ENCODE results near the gene ARHGEF38.
"Not testable (repeated sequence)": the region's sequence is repeated elsewhere in the genome, so short reads cannot be mapped to it uniquely, and the experiment has no call there.

The ARHGEF38 gene

DNA sequence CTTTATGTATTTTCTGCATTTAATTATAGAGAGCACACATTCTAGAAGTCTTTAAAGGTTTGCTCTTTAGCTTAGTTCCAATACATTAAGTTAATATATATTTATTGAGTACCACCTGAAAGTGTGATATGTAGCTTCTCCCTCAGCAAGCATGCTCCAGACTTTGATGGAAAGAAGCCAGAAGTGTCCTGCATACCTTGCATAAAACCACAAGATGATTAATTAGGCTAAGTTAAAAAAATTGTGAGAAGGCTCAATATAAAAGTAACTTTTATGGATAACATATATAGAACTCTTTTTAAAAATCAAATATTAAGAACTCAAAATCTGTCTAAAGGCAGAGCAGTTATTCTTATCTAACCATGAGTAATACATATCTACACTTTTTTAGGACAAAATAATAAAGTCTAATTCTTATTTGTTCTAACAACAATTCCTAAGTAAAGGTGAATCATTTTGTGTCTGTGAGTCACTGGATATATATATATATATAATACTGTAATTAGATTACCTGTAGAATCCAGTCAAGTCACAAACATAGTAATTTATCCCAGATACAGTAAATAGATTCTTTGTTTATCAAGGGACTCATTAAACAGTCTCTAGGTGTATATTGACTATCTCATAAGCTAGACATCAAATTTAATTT, 104.8 kb downstream of the ARHGEF38 start:
- DNase-seq, result no peak

DNA sequence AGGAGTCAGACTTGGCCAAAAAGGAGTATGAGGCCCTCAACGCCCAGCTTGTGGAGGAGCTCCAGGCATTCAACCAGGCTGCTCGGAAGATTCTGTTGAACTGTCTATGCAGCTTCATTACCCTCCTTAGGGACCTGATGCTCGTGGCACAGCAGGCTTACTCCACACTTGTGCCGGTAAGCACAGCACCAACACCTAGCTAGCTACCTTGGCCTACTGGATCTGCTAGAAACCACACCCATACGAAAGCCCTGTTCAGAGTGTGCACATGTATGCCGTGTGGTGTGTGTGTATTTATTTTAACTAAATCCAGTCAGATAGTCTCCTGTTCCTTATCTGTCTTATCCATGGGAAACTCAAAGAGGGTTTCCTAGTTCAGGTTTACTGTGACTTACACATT, 106.8 kb downstream of the ARHGEF38 start:
- no peak for DNase-seq

DNA sequence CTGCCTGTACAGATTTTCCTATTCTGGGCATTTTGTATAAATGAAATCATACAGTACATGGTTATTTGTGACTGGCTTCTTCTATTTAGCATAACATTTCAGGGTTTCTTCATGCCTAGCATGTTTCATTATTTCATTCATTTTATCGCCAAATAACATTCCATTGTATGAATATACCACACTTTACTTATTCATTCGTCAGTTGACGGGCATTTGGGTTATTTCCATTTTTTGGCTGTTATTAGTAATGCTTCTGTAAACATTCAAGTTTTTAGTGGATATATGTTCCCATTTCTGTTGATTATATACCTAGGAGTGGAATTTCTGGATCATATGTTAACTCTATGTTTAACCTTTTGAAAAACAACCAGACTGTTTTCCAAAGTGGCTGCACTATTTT, 108.6 kb downstream of the ARHGEF38 start:
- no peak for DNase-seq

DNA sequence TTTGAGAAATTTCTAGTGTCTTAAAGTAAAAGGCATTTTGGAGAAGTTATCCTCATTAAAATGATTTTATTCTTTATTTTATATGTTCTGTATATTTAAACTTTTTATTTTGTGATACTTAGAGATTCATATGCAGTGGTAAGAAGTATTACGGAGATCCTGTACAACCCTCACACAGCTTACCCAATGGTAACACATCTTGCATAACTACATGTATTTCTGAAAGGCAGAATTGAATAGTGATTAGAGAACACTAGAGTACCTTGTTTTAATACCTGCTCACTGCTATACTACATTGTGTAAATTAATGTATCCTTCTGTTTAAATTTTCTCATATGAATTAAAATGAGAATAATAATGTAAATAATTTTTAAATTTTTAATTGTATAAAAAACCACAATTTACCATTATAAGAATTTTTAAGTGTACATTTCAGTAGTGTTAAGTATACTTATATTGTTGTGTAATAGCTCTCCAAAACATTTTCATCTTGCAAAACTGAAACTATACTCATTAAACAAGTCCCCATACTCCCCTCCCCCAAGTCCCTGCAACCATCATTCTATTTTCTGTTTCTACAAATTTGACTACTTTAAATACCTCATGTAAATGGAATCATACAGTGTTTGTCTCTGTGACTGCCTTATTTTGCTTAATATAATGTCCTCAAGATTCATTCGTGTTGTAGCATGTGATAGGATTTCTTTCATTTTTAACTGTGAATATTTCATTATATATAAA, 110.7 kb downstream of the ARHGEF38 start:
- no peak for DNase-seq

DNA sequence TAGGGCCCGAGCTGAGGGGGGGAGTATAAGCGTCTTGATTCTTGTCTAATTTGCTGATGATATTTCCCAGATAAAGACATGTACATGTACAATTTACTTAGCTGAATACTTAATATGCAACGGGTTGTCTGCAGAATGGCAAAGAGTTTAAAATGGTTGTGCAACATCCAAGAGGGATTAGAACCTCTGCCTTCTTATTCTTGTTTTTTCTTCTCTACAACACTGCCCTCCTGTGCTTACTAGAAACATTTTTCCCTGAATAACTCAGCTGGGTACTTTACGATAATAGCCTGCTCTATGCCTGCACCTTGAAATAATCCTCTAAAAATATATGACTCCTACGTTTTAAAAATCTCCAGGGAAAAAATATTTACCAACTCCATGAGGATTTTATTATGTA, 114.3 kb downstream of the ARHGEF38 start:
- DNase-seq, result no peak

GRCh38 chr4:105670684-105671083, 118.3 kb downstream of the ARHGEF38 start:
- no peak for DNase-seq

DNA sequence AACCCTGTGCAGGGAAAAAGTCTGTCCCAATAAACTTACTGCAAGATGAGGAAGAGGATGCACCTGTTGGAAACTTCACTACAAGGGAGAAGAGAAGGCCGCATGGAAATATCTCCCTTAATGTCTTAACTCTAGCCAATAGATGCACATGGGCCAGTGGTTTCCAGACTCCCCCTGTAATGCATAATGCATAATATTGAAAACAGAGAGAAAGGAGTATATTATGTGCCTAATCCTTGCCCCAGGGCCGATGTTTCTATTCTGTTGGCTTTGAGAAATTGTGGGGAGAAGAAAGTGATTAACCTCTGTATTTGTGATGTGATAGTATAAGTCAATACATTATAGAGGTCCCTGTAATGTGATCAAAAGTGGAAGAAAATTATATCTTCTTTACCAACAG, 118.9 kb downstream of the ARHGEF38 start:
- DNase-seq, result no peak

- DNase-seq, result no peak
Measured at GRCh38 chr4:105674011-105674410, 121.6 kb downstream of the ARHGEF38 start.

- no peak for DNase-seq
Measured at GRCh38 chr4:105677709-105678108, 125.3 kb downstream of the ARHGEF38 start.

GRCh38 chr4:105679186-105679585, 126.8 kb downstream of the ARHGEF38 start:
- DNase-seq, result no peak

GRCh38 chr4:105683038-105683437, 130.6 kb downstream of the ARHGEF38 start:
- DNase-seq, result no peak

DNA sequence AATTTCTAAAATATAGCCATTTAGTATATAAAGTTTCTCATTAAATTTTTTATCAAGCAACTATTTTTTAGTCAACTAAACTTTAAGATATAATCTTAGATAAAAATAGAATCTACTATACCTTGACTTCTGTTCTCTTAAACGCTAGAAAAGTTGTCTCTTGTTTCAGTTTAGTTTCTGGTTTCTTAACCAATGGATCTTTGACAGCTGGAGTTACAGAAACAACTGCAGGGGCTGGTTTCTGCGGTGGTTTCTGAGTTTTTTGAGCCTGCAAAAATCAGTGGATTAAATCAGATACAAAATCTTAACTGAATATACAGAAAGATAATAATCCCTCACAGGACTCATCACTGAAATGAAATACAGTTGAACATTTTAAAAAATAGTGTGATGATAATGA, 134.2 kb downstream of the ARHGEF38 start:
- no peak for DNase-seq

- DNase-seq, result not testable (repeated sequence)
Measured at GRCh38 chr4:105694812-105695211, 142.4 kb downstream of the ARHGEF38 start.

- not testable (repeated sequence) for DNase-seq
Measured at GRCh38 chr4:105695832-105696231, 143.4 kb downstream of the ARHGEF38 start.

GRCh38 chr4:105698607-105699006, 146.2 kb downstream of the ARHGEF38 start:
- DNase-seq, result no peak

DNA sequence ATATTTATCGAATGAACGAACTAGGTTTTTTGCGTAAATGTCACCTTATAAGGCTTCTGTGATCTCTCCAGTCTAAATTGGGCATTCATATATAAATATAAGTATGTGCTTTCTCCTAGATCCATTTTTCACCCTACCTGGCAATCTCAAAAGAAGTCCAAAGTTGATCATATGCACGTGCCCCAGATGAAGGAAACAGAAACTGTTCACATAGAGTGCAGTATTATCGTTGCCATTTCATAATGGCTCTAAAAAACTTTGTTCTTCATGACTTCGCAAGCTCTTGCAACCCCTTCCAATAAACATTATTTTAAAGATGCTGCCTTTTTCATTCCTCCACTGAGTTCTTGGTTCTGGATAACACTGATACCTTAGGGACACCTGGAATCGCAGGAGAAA, 155.4 kb downstream of the ARHGEF38 start:
- DNase-seq, result no peak

- peak; percentile 93 for DNase-seq
Measured at GRCh38 chr4:105708181-105709080, 156.0 kb downstream of the ARHGEF38 start, which contains the start of the genes GSTCD and INTS12. GSTCD (plus strand) TSS chr4:105708784; CDS start chr4:105717614, 8,830 bp downstream. INTS12 (minus strand) TSS chr4:105708689; CDS start chr4:105700005, 8,684 bp downstream.

GRCh38 chr4:105709081-105709450, 156.6 kb downstream of the ARHGEF38 start:
- DNase-seq, result no peak

DNA sequence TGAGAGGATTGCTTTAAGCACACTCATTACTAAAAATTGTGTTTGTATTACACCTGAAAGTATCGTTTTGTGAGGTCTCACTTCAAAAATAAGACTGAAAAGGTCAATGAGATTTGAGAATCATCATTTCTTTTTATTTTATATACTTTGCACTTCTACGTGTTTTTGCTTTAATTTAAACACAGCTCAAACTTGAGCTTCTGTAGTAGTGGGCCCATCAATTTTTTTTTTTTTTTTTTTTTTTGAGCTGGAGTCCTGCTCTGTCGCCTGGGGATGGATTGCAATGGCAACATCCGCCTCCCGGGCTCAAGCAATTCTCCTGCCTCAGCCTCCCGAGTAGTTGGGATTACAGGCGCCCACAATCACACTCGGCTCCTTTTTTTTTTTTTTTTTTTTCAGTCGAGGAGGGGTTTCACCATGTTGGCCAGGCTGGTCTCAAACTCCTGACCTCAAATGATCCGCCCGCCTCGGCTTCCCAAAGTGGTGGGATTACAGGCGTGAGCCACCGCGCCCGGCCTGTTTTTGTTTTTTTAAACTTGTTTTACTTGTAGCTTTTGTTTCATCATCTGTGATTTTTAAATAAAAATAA, 157.7 kb downstream of the ARHGEF38 start:
- DNase-seq, result no peak

DNA sequence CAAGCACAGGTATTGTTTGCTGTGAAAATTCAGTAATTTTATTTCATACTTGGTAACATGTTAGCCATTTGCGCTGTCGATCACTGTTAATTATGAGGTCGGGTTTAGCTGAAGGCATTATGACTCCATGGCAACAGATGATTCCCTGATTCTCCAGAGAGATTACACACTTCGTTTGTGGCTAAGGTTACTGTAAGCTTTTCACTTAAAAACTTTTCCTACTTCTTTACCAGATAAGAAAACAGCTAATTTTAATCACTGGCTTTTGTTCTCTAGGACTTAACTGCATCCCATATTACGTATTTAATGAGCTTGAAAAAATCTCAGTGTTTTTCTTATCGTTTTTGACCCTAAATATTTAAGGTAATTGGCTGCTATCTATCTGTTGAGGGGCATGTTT, 158.3 kb downstream of the ARHGEF38 start:
- DNase-seq, result no peak

DNA sequence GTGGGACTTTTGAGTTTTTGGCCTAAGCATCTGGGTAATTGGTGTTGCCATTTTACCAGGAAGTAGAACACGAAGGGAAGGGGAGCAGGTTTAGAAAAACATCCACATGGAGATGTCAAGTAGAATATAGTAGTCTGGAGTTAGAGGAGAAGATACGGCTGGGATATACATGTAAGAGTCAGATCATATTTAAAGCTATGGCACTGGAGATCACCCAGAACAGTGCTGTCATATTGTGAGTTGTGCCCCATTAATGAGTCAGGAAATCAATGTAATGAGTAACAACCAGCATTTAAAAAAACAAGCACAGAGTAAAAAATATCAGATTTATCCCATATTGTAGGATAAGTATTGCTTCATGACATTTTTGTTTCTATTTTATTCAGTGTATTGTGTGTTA, 160.3 kb downstream of the ARHGEF38 start:
- no peak for DNase-seq

DNA sequence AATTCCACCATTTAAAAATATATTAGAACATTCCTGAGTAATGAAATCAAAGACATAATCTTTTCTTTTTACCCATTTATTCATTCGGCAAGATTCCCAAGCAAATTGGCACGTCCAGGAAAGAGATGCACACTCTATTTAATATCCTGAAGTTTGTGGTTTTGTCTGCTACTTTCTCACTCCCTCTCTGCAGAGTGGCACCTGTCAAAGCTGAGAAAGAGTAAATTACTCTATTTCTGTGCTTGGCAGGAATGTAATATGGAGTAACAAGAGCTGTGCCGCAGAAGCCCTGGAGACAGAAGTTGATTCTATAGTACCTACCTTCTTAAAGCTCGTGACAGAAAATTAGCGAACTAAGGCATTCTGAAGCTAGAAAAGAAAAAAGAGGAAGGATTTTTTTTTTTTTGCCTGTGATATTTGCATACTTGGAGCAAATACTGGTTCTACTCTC, 161.7 kb downstream of the ARHGEF38 start:
- DNase-seq, result no peak

- DNase-seq, result no peak
Measured at GRCh38 chr4:105714932-105715331, 162.5 kb downstream of the ARHGEF38 start.

All from stimulated activated CD4-positive, alpha-beta T cell treated with anti-CD3 and anti-CD28 coated beads, Interleukin-4, amount 100 ng/mL, for 24 hours (primary cell).